K562 (cell line): ENCODE measurements around the gene YKT6.

ENCODE experiments used
- EHMT2 ChIP-seq: fragments of 450-650 bp; IDR thresholded peaks from 2 replicates; pipeline ENCODE4 v1.6.1; 2018; ENCODE audit warnings: antibody characterized with exemption
- KDM1A ChIP-seq, 2 experiments: fragments of 450-650 bp; IDR thresholded peaks; 2 replicates each; pipeline ENCODE4 v1.6.1; 2016; ENCODE audit warnings: mild to moderate bottlenecking in 2 of 2
- SIN3A ChIP-seq, 2 experiments: fragments of 150-350 bp in 1 of 2; IDR thresholded peaks; 2 replicates each; pipeline ENCODE4 v1.6.1; 2011 to 2016; ENCODE audit warnings: borderline replicate concordance in 2 of 2, low read depth in 2 of 2, low read length in 2 of 2, mild to moderate bottlenecking in 2 of 2, moderate library complexity in 2 of 2; ENCODE audit not compliant: control insufficient read depth in 1 of 2
- TF ChIP-seq, protein P1 (sequence below), 3 experiments: IDR thresholded peaks in 2 of 3; conservative IDR thresholded peaks in 1 of 3; 2 replicates each; pipeline ENCODE4 v1.5.1; 2011 to 2012; ENCODE audit warnings: low read length in 3 of 3, mild to moderate bottlenecking in 3 of 3, control low read depth in 2 of 3, improper control_type of control experiment in 1 of 3, inconsistent platforms in 1 of 3, low read depth in 1 of 3, mixed read lengths in 1 of 3, moderate library complexity in 1 of 3; ENCODE audit not compliant: insufficient read depth in 2 of 3
- TF ChIP-seq, protein P2 (sequence below), 2 experiments: fragments of 450-650 bp in 1 of 2; sonication (generic) in 1 of 2; formaldehyde crosslinking; conservative IDR thresholded peaks; 2 replicates each; pipeline versions ENCODE4 v1.4.0 to v1.8.1; 2020 to 2022; ENCODE audit warnings: mild to moderate bottlenecking in 1 of 2, missing genetic modification reagents in 1 of 2

DNA sequence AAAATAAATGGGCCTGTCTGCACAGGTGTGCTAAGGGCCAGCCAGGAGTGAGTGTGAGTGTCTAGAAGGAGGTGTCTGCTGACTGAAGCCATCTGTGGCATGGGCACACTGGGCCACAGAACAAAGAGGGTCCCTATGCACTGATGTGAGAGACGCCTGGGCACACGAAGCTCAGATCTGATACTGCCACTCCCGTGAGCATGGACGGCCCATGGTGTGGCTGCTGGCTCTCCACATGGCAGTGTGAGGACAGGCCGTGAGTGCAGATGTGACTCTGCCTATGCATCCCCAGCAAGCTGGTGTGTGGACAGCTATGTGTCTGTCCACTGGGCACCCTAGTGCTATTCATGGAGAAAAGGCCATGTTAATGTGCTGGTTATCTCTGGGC, 46.8 kb upstream of the YKT6 start:
- TF ChIP-seq KDM1A (IDR thresholded peaks at IDR 0.05) (no peak), EHMT2 (no peak), SIN3A (IDR thresholded peaks at IDR 0.05; ENCODE audit: borderline replicate concordance in 2 of 2, control insufficient read depth in 1 of 2, low read depth in 2 of 2, low read length in 2 of 2) (no peak)
- TF ChIP-seq, protein P1, sequence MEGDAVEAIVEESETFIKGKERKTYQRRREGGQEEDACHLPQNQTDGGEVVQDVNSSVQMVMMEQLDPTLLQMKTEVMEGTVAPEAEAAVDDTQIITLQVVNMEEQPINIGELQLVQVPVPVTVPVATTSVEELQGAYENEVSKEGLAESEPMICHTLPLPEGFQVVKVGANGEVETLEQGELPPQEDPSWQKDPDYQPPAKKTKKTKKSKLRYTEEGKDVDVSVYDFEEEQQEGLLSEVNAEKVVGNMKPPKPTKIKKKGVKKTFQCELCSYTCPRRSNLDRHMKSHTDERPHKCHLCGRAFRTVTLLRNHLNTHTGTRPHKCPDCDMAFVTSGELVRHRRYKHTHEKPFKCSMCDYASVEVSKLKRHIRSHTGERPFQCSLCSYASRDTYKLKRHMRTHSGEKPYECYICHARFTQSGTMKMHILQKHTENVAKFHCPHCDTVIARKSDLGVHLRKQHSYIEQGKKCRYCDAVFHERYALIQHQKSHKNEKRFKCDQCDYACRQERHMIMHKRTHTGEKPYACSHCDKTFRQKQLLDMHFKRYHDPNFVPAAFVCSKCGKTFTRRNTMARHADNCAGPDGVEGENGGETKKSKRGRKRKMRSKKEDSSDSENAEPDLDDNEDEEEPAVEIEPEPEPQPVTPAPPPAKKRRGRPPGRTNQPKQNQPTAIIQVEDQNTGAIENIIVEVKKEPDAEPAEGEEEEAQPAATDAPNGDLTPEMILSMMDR (IDR thresholded peaks at IDR 0.05 in 2 of 3, conservative IDR thresholded peaks at IDR 0.05 in 1 of 3; ENCODE audit: insufficient read depth in 2 of 3, low read depth in 1 of 3, low read length in 3 of 3) = no peak
- TF ChIP-seq, protein P2, sequence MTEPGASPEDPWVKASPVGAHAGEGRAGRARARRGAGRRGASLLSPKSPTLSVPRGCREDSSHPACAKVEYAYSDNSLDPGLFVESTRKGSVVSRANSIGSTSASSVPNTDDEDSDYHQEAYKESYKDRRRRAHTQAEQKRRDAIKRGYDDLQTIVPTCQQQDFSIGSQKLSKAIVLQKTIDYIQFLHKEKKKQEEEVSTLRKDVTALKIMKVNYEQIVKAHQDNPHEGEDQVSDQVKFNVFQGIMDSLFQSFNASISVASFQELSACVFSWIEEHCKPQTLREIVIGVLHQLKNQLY (CRISPR knock-in tag; conservative IDR thresholded peaks at IDR 0.05) = no peak
